CD4-positive, alpha-beta T cell treated with Interleukin-2 at 100 ng/mL for 4 hours (primary cell): ENCODE data around the gene RAI14.

Experiments
- DNase-seq: peaks from one replicate; pipeline ENCODE4 v3.0.0-alpha.2; 2020; ENCODE audit warnings: low spot score

RAI14 gene

GRCh38 chr5:34854459-34855174, 198.5 kb downstream of the RAI14 start:
- DNase-seq = no peak

GRCh38 chr5:34857161-34857560, 201.0 kb downstream of the RAI14 start:
- DNase-seq = no peak

- DNase-seq = no peak
Measured at GRCh38 chr5:34857894-34858293, 201.8 kb downstream of the RAI14 start.

- no peak for DNase-seq
Measured at GRCh38 chr5:34858790-34859189, 202.7 kb downstream of the RAI14 start.

- no peak for DNase-seq
Measured at GRCh38 chr5:34859253-34859652, 203.1 kb downstream of the RAI14 start.

GRCh38 chr5:34863946-34864345, 207.8 kb downstream of the RAI14 start:
- no peak for DNase-seq

- no peak for DNase-seq
Measured at GRCh38 chr5:34865091-34865490, 209.0 kb downstream of the RAI14 start.

- no peak for DNase-seq
Measured at GRCh38 chr5:34866989-34867471, 210.9 kb downstream of the RAI14 start.

GRCh38 chr5:34867660-34868059, 211.5 kb downstream of the RAI14 start:
- DNase-seq = no peak

- no peak for DNase-seq
Measured at GRCh38 chr5:34868791-34869190, 212.7 kb downstream of the RAI14 start.

- no peak for DNase-seq
Measured at GRCh38 chr5:34869256-34869655, 213.1 kb downstream of the RAI14 start.

- DNase-seq = no peak
Measured at GRCh38 chr5:34870382-34870781, 214.3 kb downstream of the RAI14 start.

GRCh38 chr5:34876275-34876674, 220.1 kb downstream of the RAI14 start:
- DNase-seq = no peak

GRCh38 chr5:34881246-34881645, 225.1 kb downstream of the RAI14 start:
- no peak for DNase-seq
